NCI-H524 treated with DMSO at 0.1 percent for 48 hours (cell line): ENCODE measurements around the gene MUC6.

Source experiments
- DNase-seq: peaks from one replicate; lab custom pipeline; 2025; lab: John Stamatoyannopoulos, UW

The MUC6 gene

DNA sequence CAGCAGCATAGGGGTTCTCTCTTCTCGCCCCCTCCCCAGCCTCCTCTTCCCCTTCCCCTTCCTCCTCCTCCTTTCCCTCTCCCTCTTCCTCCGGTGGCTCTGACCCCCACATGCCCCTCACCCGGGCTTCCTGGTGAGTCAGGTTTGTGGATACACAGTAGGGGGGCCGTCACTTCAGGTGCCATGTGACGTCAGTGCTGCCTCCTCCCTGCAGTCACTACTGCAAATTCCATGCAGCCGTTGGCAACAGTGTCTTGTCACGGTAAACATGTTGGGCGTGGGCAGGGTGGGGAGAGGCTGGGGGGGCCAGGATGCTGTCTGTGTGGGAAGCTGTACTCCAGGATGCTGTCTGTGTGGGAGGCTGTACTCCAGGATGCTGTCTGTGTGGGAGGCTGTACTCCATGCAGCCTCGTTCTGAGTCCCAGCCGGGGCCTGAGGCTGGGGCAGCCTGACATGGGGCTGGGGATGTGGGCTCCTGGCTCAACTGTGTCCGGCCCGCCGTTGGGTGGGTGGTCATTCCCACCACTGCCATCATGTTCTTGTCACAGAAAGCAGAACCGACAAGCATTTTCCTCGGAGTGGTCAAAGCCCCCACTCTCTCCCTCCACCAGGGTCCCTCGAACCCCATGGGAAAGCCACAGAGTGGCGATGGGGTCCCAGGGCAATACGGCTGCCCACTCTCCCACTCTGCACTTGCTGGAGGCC is 35.8 kb upstream of the MUC6 start:
- DNase-seq = no peak

DNA sequence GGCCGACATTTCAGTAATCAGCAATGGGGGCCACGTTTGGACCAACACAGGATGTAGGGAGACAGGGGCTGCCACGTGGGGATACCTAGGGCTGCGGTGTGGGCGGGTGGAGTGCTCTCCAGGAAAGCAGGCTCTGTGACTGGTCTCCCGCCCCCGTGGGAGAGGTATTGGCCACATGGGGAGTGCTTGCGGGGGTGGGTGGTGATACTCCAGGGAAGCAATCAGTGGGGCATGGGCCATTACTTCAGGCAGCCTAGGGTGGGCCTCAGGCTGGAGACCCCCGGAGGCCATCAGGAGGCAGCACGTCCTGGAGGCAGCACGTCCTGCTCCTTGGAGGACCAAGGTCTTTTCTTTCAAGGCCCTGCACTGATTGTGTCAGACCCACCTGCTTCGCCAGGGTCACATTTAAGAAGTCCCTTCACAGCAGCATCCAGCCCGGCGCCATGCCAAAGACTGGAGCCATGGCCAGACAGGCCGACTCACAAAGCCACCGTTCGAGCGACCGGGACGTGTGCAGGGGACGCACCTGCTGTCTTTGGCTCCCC is 35.1 kb upstream of the MUC6 start:
- DNase-seq = no peak

DNA sequence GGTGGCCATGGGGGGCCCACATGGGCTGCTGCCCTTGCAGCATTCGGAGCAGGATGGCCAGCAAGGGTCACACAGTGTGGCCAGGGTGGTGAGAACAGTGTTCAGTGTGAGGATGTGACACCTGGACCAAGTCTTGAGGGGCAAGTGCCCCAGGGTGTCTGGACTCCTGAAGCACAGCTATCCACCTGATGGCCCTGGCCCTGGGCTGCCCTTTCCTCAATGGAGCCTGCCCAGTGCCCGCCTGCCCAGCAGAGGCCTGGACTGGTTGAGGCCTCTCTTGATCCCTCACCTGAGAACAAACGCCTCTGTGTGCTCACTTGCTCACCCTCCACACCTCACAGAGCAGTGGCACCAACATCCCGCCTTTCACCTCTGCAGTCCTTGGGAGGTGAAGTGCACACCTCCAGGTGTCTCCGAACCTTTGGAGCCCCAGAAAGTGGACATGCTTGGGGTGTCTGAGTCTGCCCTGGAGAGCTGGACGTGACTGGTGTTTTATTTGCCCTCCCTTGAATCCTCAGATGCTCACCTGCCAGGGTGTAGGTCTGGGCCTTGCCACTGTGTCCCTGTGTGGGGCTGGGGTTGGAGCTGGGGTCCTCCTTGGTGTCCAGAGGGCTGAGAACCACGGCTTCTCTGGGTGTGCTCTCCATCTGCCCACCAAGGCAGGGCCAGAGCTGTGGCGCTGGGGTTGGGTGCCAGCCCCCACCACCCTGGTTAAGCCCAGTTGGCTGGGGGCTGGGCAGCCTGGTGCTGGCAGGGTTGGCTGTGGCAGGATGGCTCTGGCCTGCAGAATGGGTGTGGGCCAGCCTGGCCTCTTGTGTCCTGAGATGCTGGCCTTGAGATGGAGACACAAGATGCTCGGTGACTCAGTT is 34.3 kb upstream of the MUC6 start:
- DNase-seq = no peak

DNA sequence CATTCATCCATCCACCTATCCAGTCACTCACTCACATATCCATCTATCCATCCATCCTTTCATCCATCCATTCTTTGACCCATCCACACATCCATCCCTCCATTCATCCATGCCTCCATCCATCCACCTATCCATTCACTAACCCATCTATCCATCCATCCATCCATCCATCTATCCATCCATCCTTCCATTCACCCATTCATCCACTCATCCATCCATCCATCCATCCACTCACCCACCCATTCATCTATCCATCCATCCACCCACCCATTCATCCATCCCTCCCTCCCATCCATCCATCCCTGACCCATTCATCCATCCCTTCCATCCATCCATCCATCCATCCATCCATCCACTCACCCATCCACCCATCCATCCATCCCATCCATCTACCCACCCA is 33.2 kb upstream of the MUC6 start:
- DNase-seq = no peak

DNA sequence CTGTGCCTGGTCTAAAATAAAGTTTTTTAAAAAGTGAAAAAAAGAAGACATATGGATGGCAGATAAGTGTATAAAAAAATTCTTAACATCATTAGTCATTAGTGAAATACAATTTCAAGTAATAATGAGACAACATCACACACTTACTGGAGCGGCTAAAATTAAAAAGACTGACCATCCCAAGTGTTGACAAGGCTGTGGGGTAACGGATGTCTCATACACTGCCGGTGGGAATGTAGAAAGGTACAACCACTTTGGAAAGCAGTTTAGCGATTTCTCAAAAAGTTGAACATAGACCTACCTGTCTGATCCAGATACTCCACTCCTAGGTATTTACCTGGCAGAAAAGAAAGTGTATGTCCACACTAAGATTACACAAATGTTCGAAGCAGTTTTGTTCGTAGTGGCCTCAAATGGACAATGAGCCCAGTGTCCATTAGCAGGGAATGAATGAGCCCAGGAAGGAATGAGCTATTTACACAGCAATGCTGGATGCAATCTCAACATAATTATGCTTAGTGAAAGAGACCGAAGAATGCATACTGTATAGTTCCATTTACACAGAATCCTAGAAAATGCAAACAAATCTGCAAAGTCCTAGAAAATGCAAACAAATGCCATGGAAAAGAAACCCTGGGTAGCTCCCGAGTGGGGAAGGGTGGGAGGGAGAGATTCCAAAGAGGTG is 31.4 kb upstream of the MUC6 start:
- no peak for DNase-seq

DNA sequence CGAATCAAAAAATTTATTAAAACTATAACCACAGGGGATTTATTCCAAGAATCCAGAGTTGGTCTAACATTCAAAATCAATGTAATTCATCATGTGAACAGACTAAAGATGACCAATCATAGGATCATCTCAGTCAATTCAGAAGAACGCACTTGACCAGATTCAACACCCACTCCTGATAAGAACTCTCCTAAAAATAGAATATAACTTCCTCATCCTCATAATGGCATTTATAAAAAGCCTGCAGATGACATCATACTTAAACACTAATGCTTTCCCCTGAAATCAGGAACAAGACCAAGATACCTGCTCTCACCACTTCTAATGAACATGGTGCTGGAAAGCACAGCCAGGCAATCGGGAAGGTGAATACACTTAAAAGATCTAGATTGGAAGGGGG is 27.6 kb upstream of the MUC6 start:
- DNase-seq = no peak

DNA sequence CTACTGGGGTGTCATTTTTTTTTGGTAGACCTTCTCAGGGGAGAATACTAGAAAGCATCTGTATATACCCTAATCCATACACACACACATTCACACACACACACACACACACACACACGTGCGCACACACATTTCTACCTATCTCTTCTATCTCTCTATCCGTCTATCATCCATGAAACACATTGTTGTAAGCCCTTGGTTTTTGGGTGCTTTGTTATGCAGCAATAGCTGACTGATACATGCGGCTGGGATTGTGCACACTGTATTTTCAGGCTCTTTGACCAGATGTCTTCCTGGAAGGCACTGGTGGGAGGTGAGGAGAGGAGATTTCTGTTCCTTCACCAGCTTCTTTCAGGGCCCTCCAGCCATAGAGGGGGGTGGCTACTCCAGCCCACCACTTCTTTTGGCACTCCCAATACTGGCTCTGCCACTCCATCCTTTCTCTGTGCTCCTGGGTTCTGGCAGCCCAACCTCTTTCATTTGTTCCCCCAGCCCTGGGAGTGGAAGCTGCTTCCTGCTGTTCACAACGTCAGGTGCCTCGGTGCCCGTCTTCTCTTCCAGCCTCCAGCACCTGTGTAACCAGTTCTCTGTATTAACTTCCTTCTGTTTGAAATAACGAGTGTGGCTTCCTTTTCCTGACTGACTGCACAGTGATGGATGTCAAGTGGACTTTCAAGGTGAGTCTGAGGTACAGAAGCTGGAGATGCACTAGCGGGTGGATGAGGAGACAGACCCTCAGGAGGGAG is 25.7 kb upstream of the MUC6 start:
- DNase-seq = no peak

DNA sequence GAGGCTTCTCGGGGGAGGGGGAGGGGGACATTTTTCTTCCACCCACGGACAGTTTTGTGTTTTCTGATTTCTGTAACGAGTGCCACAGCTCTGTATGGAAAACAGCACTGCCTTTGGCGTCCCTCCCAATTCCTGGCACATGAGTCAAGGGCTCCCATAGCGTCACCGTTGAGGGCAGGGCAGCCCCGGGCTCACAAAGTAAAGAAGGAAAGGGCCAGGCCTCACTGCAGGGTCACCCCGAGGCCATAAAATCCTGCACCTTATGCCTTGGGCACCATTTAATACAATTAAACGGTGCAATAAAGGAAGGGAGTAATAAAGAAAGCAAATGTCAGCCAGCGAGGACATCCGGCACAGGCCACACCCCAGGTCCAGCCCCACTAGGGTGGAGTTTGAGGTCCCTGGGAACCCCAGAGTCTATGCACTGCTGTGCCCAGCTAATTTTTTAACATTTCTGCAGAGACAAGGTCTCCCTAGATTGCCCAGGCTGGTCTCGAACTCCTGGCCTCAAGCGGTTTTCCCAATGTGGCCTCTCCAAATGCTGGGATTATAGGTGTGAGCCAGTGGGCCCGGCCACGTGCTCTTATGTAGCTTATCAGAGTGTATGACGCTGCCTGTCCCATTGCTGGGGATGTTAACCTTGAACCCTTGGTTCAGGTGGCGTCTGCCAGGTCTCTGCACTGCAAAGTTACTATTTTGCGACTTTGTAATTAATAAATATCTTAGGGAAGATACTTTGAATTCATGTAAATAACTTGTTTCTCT is 24.5 kb upstream of the MUC6 start:
- no peak for DNase-seq

DNA sequence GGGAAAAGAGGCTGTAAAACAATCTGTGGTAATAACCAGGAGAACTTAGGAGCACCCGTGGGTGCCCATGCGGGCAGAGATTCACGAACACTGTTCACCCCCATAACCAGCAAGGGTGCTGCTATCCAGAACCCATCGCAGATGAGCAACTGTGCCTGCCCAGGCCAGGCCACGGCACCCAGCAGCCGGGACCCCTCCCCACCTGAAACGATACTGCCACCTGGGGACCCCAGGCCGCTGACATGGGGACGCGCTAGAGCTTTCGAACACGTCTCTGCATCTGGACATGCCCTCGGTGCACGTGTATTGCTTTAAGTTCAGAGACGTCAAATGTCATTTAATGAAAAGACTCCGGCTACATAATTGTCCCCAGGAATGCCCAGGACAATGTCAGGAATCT is 23.9 kb upstream of the MUC6 start:
- no peak for DNase-seq

DNA sequence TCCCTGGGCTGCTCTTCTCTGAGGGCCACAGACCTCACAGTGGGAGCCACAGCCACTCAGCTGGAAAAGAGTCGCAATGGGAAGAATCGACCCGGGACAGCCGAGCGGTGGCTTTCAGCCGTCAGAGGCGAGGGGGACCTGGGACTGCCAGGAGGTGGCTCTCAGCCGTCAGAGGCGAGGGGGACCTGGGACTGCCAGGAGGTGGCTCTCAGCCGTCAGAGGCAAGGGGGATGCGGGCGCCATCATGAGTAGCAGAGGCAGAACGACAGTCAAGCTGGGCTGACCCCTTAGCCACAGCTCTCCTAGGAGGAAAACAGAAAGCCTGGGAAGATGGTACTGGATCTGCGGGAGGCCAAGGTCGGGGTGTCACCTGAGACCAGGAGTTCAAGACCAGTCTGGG is 23.2 kb upstream of the MUC6 start:
- no peak for DNase-seq

DNA sequence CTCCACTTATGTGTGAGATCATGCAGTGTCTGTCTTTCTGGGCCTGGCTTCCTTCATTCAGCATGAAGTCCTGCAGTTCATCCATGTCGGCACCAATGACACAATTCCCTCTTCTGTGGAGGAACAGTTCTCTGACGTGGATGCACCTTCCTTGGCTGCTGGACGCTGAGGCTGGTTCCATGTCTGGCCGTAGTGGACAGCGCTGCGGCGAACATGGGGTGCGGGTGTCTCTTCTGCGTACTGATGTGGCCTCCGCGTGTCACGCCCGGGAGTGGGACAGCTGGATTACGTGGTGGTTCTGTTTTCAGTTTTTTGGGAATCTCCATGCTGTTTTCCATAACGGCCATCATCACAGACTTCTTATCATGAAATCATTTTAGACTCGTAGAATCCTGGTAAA is 21.3 kb upstream of the MUC6 start:
- no peak for DNase-seq

DNA sequence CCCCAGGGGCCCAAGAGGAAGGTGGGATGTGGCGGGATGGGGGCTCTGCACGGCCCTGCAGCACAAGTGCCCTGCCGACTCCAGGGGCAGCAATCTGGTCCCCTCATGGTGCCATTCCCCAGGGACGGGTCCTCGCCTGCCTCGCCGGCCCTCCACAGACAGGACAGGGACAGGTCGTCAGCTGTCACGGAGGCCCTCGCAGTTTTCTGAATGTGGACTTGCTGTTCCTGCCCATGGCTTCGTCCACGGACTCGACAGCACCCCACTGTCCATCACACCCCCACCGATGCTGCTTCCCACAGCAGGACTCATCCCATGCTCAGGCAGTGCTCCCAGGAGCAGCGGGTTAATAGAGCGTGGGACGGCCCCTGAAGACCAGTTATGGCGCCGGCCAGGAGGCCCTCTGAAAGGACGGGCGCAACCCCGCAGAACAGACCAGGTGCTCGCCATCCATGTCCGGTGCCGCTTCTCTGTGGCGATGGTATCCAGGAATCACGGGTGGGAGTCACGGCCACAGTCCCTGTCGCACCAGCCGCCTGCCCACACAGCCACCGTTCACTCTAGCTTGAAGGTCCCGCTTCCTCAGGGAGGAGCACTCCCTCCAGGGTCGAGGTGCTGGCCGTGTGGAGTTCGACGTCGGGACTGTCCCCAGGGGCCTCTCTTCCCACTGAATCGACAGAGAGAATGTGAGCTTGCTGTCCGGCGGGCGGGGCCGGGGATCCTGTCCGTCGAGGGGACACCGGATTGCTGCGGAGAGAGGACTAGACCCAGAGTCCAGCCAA is 19.7 kb upstream of the MUC6 start:
- no peak for DNase-seq

DNA sequence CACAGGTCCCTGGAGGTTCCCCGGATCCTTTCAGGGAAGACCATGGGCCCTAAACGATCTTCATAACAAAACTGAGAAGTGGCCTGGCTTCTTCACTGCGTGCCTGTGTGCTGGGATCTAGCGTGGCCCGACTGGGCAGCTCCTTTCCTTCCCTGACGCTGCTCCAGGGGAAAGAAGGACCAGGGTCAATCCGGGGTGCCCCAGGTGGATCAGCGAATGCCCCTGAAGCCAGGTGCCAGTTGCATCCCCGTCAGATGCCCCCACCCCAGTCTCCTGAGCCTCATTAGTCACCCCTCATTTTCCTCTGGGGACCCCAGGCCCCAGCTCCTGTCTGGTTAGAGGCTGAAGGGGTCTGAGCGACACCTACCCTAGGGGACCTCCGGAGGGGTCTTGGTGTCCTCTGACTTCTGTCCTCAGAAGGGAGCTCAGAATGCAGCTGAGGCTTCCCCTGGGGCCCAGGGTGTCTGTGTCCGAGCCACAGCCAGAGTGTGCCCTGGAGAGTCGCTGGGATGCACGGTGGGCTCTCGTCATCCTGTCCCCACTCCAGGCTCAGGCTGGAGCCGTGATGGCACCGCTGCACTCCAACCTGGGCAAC is 18.7 kb upstream of the MUC6 start:
- DNase-seq = no peak

DNA sequence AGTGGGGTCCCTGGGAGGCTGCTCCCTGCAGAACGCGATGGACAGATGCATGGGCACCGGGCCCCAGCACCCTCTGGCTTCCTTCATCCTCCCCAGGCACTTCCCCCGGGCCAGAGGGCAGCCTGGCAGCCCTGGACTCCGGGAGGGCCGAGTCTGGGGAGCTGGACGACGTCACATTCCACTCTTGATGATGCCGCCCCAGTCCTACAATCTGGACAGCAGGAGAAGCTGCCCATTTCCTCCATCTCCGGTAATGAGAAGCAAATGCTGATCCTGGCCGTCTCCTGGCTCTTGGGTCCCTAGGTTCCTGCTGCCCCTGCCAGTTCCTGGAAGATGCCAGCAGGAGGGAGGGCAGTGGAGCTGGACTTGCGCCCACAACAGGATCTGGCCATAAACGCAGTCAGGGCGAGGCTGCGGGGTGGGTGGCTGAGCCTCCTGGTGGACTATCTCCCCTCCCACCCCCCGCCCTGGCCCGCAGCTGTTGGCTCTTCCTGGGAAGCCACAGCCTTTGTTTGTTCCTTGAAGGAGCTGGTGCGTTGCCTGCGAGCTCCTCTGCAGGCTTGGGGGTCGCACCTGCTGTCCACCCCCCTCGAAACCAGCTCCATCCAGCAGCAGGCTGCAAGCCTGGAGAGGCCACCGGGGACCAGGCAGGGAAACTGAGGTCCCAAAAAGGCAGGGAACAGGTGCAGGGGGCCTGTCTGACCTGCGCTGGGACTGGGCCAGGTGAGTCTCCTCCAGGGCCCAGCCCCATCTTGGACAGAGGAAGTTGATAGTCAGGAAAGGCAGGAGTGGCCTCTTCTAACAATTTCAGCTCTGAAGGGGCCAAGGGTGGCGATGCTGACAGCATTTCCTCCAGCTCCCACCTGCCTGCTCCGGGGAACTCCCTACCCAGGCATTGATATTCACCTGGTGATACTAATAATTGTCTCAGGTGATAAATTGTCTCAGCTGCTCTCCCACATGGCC is 17.9 kb upstream of the MUC6 start:
- DNase-seq = no peak

DNA sequence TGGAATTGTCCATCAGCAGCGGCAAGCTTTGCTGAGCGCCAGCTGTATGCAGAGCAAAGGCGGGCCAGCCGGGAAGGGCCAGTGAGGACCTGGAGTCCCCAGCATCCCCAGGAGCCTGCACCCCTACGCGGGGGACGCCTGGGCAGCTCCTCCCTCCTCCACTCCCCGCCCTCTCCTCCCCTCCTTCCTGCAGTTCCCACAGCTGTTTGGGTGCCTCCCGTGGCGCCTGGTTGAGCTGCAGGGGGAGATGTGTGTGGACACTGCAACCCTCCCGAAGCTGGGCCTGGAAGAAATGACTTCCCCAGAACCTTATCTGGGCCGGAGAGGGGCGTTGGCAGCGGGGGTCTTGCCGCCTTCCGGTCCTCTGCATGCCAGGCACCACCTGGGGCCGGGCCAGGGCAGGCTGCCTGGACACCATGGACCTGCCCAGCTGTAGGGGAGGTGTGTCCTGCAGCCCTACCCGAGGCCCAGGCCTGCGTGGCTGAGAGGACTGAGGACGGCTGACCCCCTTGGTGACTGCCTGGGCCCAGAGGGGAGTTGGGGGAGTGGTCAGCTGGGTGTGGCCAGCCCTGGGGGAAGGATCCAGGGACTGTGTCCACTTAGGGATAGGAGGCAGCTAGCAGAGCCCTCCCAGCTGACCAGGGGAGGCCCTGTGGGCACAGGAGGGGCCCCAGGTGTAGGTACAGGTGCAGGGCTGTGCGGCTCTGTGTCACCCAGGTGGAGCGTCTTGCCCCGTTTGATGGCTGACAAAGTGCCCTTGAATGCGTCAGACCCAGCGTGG is 16.8 kb upstream of the MUC6 start:
- DNase-seq = no peak

DNA sequence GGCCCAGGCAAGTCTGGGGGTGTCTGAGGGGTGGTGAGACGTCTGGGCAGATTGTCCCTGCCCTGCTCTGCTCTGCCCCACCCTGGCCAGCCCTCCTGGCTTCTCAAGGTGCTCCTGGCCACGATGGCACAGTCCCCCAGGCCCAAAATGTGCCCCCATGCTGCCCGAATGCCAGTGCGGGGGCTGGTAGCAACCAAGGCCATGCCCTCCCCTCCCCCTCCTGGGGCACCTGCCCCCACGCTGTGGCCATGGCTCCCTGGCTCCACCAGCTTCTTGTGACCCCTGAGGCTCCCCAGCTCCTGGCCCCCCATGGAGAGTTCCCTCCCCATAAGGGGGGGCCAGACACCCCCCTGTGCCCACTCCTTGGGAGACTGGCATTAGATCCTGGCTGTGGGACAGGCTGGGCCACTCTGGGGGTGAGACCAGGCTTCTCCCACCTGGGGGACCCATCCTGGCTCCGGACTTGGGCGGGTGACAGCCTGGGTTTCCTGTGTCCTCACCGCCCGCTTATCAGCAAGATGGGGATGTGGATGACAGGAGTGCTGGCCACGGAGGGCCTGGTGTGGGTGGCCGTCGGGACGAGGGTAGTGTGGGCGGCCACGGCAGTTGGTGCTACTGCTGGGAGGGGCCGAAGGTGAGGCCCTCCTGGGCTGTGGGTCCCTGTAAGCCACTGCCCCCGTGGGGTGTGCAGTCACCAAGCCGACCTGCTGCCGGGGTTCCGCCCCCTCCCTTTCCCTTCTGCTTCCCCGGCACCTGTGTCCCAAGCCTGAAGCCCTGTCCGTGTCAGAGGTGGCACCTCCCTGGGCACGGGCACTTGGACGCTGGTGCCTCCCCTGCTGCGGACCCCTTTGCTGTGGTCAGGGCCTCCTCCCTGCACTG is 15.9 kb upstream of the MUC6 start:
- no peak for DNase-seq
